ENCODE data around the gene LRRN2.

LRRN2 gene

GRCh38 chr1:204653590-204654340 is 31.8 kb downstream of the LRRN2 start:
- H3K4me3 ChIP-seq (ENCODE audit: low read depth, low read length): no peak overlapping the region
- no peak for TF ChIP-seq CTCF (IDR thresholded peaks at IDR 0.05; ENCODE audit: low read depth, low read length, missing control alignments)
- in situ Hi-C loops (cut with HindIII; ENCODE audit: low sequenced_read_pairs): no loop called here
- no peak for DNase-seq (ENCODE audit: low read depth)

GRCh38 chr1:204652497-204652896 is 33.0 kb downstream of the LRRN2 start:
- DNase-seq (ENCODE audit: low read depth): no peak
- in situ Hi-C loops (cut with HindIII; ENCODE audit: low sequenced_read_pairs): no loop called here
- TF ChIP-seq CTCF (IDR thresholded peaks at IDR 0.05; ENCODE audit: low read depth, low read length, missing control alignments): no peak
- no peak overlapping the region for H3K4me3 ChIP-seq (ENCODE audit: low read depth, low read length)

- TF ChIP-seq CTCF (IDR thresholded peaks at IDR 0.05; ENCODE audit: low read depth, low read length, missing control alignments): no peak
- in situ Hi-C loops (cut with HindIII; ENCODE audit: low sequenced_read_pairs): no loop called here
- no peak for DNase-seq (ENCODE audit: low read depth)
- no peak overlapping the region for H3K4me3 ChIP-seq (ENCODE audit: low read depth, low read length)
Observed at GRCh38 chr1:204651843-204652421, 33.6 kb downstream of the LRRN2 start.

GRCh38 chr1:204650911-204651570 is 34.5 kb downstream of the LRRN2 start:
- H3K4me3 ChIP-seq (ENCODE audit: low read depth, low read length): no peak overlapping the region
- no peak for TF ChIP-seq CTCF (IDR thresholded peaks at IDR 0.05; ENCODE audit: low read depth, low read length, missing control alignments)
- no peak for DNase-seq (ENCODE audit: low read depth)
- in situ Hi-C loops (cut with HindIII; ENCODE audit: low sequenced_read_pairs): no loop called here

- DNase-seq (ENCODE audit: low read depth): no peak
- no peak overlapping the region for H3K4me3 ChIP-seq (ENCODE audit: low read depth, low read length)
- in situ Hi-C loops (cut with HindIII; ENCODE audit: low sequenced_read_pairs): no loop called here
- TF ChIP-seq CTCF (IDR thresholded peaks at IDR 0.05; ENCODE audit: low read depth, low read length, missing control alignments): no peak
Observed at GRCh38 chr1:204649721-204650521, 35.6 kb downstream of the LRRN2 start.

GRCh38 chr1:204648576-204648975 is 37.0 kb downstream of the LRRN2 start:
- H3K4me3 ChIP-seq (ENCODE audit: low read depth, low read length): no peak overlapping the region
- in situ Hi-C loops (cut with HindIII; ENCODE audit: low sequenced_read_pairs): no loop called here
- DNase-seq (ENCODE audit: low read depth): no peak
- no peak for TF ChIP-seq CTCF (IDR thresholded peaks at IDR 0.05; ENCODE audit: low read depth, low read length, missing control alignments)
